SK-N-SH treated with all-trans-retinoic acid at 6 μM for 48 hours (cell line): ENCODE results near the gene KRTAP20-4.

ENCODE experiments used
- CREB5 ChIP-seq: fragments of 250-450 bp; sonication (Bioruptor Pico); IDR thresholded peaks from 2 replicates; pipeline ENCODE4 v1.5.1; 2020; ENCODE audit warnings: low read depth, mild to moderate bottlenecking, moderate library complexity
- CSDC2 ChIP-seq: fragments of 250-450 bp; sonication (Bioruptor Pico); IDR thresholded peaks from 2 replicates; pipeline ENCODE4 v1.5.0; 2020; ENCODE audit warnings: mild to moderate bottlenecking, moderate library complexity
- CSRNP3 ChIP-seq: fragments of 250-450 bp; sonication (Bioruptor Pico); IDR thresholded peaks from 2 replicates; pipeline ENCODE4 v1.5.1; 2021; ENCODE audit warnings: mild to moderate bottlenecking, moderate library complexity
- GLIS3 ChIP-seq: fragments of 250-450 bp; sonication (Bioruptor Pico); IDR thresholded peaks from 2 replicates; pipeline ENCODE4 v1.5.0; 2020; ENCODE audit warnings: mild to moderate bottlenecking, moderate library complexity
- ISL1 ChIP-seq: fragments of 250-450 bp; sonication (Bioruptor Pico); IDR thresholded peaks from 2 replicates; pipeline ENCODE4 v2.1.2; 2022; ENCODE audit warnings: mild to moderate bottlenecking, moderate library complexity
- OSR1 ChIP-seq: fragments of 250-450 bp; sonication (Bioruptor Pico); IDR thresholded peaks from 2 replicates; pipeline ENCODE4 v1.8.0; 2022; ENCODE audit warnings: moderate library complexity, mild to moderate bottlenecking, inconsistent platforms
- RARB ChIP-seq: fragments of 250-450 bp; sonication (Bioruptor Pico); IDR thresholded peaks from 2 replicates; pipeline ENCODE4 v1.8.0; 2021; ENCODE audit warnings: mild to moderate bottlenecking, moderate library complexity
- TSHZ2 ChIP-seq: fragments of 250-450 bp; sonication (Bioruptor Pico); IDR thresholded peaks from 2 replicates; pipeline ENCODE4 v1.5.0; 2020; ENCODE audit warnings: mild to moderate bottlenecking, moderate library complexity
- ZFP3 ChIP-seq: fragments of 250-450 bp; sonication (Bioruptor Pico); IDR thresholded peaks from 2 replicates; pipeline ENCODE4 v1.5.0; 2020; ENCODE audit warnings: mild to moderate bottlenecking, moderate library complexity
- TF ChIP-seq, protein P1 (sequence below): fragments of 250-450 bp; sonication (Bioruptor Pico); IDR thresholded peaks from 2 replicates; pipeline ENCODE4 v1.8.0; 2020; ENCODE audit warnings: mild to moderate bottlenecking, moderate library complexity, borderline replicate concordance

DNA sequence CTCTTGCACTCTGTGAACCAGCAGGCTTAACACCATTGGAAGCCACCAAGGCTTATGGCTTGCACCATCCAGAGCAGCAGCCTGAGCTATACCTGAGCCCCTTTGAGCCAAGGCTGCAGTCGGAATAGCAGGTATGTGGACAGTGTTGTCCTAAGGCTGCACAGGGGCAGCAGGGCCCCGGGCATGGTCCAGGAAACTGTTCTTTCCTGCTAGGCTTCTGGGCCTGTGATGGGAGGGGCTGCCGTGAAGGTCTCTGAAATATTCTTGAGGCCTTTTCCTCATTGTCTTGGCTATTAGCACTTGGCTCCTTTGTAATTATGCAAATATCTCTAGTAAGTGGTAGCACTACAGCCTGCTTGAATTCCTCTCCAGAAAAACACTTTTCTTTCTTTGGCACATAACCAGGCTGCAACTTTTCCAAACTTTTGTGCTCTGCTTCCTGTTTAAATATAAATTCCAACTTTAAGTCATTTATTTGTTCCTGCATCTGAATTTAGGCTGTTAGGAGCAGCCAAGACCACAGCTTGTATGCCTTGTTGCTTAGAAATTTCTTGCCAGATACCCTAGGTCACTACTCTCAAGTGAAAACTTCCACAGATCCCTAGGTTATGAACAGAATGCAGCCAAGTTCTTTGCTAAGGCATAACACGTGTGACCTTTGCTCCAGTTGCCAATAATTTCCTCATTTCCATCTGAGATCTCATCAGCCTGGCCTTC is 5.2 kb downstream of the KRTAP20-4 start:
- TF ChIP-seq ZFP3 (CRISPR knock-in tag) (no peak), ISL1 (CRISPR knock-in tag) (no peak), TSHZ2 (CRISPR knock-in tag) (no peak), GLIS3 (CRISPR knock-in tag) (no peak), RARB (CRISPR knock-in tag) (no peak), CSRNP3 (CRISPR knock-in tag) (no peak), CSDC2 (CRISPR knock-in tag) (no peak), OSR1 (CRISPR knock-in tag) (no peak), CREB5 (CRISPR knock-in tag) (no peak)
- TF ChIP-seq, protein P1, sequence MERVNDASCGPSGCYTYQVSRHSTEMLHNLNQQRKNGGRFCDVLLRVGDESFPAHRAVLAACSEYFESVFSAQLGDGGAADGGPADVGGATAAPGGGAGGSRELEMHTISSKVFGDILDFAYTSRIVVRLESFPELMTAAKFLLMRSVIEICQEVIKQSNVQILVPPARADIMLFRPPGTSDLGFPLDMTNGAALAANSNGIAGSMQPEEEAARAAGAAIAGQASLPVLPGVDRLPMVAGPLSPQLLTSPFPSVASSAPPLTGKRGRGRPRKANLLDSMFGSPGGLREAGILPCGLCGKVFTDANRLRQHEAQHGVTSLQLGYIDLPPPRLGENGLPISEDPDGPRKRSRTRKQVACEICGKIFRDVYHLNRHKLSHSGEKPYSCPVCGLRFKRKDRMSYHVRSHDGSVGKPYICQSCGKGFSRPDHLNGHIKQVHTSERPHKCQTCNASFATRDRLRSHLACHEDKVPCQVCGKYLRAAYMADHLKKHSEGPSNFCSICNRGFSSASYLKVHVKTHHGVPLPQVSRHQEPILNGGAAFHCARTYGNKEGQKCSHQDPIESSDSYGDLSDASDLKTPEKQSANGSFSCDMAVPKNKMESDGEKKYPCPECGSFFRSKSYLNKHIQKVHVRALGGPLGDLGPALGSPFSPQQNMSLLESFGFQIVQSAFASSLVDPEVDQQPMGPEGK (CRISPR knock-in tag) = no peak
